Heart left ventricle (tissue), 16 donors: Measurements from ENCODE around the gene CDC27. TPM values are rescaled to one million over a fixed set of nuclear protein-coding genes. Genes with fewer than 3 reads are reported as not detected.
A peak's percentile ranks its signal among the peaks of the same experiment; 100 is the strongest.
"Not testable (repeated sequence)": the region's sequence is repeated elsewhere in the genome, so short reads cannot be mapped to it uniquely, and the experiment has no call there.

ENCODE experiments used
- ATAC-seq, 4 donors: fragments of 200-7000 bp; cut with Tn5 transposase; one replicate each; pipeline ENCODE4 v1.9.1; 2020 to 2022; ENCODE audit warnings: moderate library complexity in 4 of 4, mild to moderate bottlenecking in 3 of 4, moderate number of reproducible peaks in 1 of 4
- DNase-seq, 5 donors: peaks; one replicate each; pipeline ENCODE4 v3.0.0-alpha.2; 2020
- H3K27ac ChIP-seq, 12 donors: fragments of 200-600 bp; sonication (generic) in 4 of 12; one replicate each; pipeline versions ENCODE4 v1.5.0 to v1.8.0; 2016 to 2022; ENCODE audit warnings: mild to moderate bottlenecking in 2 of 12
- H3K27me3 ChIP-seq, 9 donors: fragments of 200-600 bp; sonication (generic) in 2 of 9; one replicate each; pipeline versions ENCODE4 v1.5.1 to v1.8.0; 2016 to 2022; ENCODE audit warnings: mild to moderate bottlenecking in 3 of 9
- H3K36me3 ChIP-seq, 9 donors: fragments of 200-600 bp; sonication (generic) in 2 of 9; one replicate each; pipeline versions ENCODE4 v1.5.0 to v1.8.0; 2018 to 2022; ENCODE audit warnings: mild to moderate bottlenecking in 2 of 9
- H3K4me1 ChIP-seq, 12 donors: fragments of 200-600 bp; sonication (generic) in 4 of 12; one replicate each; pipeline versions ENCODE4 v1.5.0 to v1.8.0; 2016 to 2022; ENCODE audit warnings: mild to moderate bottlenecking in 3 of 12
- H3K4me3 ChIP-seq, 12 donors: fragments of 200-600 bp; sonication (generic) in 4 of 12; one replicate each; pipeline versions ENCODE4 v1.5.0 to v1.8.0; 2017 to 2022; ENCODE audit warnings: mild to moderate bottlenecking in 9 of 12, moderate library complexity in 4 of 12
- H3K9me3 ChIP-seq, 12 donors: fragments of 200-600 bp; sonication (generic) in 4 of 12; one replicate each; pipeline versions ENCODE4 v1.5.0 to v1.8.0; 2016 to 2022; ENCODE audit warnings: mild to moderate bottlenecking in 1 of 12
- POLR2A ChIP-seq, 2 donors: fragments of 450-650 bp; IDR thresholded peaks; one replicate each; pipeline ENCODE4 v1.6.1; 2017; ENCODE audit warnings: antibody characterized with exemption in 2 of 2, mild to moderate bottlenecking in 2 of 2, moderate library complexity in 2 of 2
- WGBS, 4 donors: extraction: QIAGEN DNeasy Blood & Tissue Kit in 2 of 4; methylation state at CpG; one replicate each; pipeline versions ENCODE4 v1.1.5 to v1.1.7; 2013 to 2018; 5-methylcytosine and 5-hydroxymethylcytosine counted together
- intact Hi-C, 10 donors: fragments of 100-400 bp; cut with DNase I; formaldehyde crosslinking; loops; one replicate each; pipeline versions ENCODE4 v1.11.1 to v1.14.2; 2022
- polyA plus RNA-seq, 2 donors: library from polyadenylated mRNA; stranded (reverse); fragments of 200-250 nt; gene quantifications; one replicate each; pipeline ENCODE4 v1.2.3, GENCODE V29; 2013
- total RNA-seq, 9 donors: library from RNA; depleted of rRNA in 2 of 9; stranded (reverse); fragments of >200 nt in 2 of 9; fragmentation: NEBNext Ultra II Directional in 3 of 9; extraction: Animal tissue kit (Norgen Biotek cat#: 25700) in 3 of 9; gene quantifications; one replicate each; pipeline versions ENCODE4 v1.1.0 to v1.2.4, GENCODE V29; 2016 to 2023
- TF ChIP-seq, protein P1 (sequence below), 12 donors: fragments of 200-600 bp; sonication (generic) in 4 of 12; IDR thresholded peaks; one replicate each; pipeline versions ENCODE4 v1.5.0 to v1.8.0; 2018 to 2022; ENCODE audit warnings: antibody characterized with exemption in 12 of 12, mild to moderate bottlenecking in 5 of 12
- donor health status: ischemic (EF 13 %, LVEDD 7.1; RV severe dilation, severe dysfunction).
- donor health status: healthy with polysubstance abuse.
- donor health status: DM: no; HTN: yes; CAD: no.
- donor health status: DM: no; HTN: no; CAD: no.
- donor health status: ischemic (EF 25% LVEDD 6.9; RV normal size, moderate dysfunction).
- donor health status: ischemic (EF 25% LVEDD 5.7; RV mildly dilated, moderate dysfunction).
- donor health status: healthy.
- donor health status: DM: yes; HTN: yes; CAD: no.
- donor health status: ischemic (EF 35%, LVEDD 5.7; RV mildly dilated, moderate dysfunction).
- donor health status: nonischemic (EF 11% LVEDD 7.7; RV severe dilation, severe dysfunction).
- donor health status: DM: yes; HTN: yes; CAD: no.
- donor health status: PGD.
- donor health status: ischemic (EF 29% LVEDD 5.4; RV normal size, mild dysfunction).
- donor health status: nonischemic (EF 23%, LVEDD 6.1; RV moderate dilation, normal function).

The CDC27 gene
- total and polyA plus RNA-seq, 11 donors, result 10.4 to 110 (median 78.0) TPM

DNA sequence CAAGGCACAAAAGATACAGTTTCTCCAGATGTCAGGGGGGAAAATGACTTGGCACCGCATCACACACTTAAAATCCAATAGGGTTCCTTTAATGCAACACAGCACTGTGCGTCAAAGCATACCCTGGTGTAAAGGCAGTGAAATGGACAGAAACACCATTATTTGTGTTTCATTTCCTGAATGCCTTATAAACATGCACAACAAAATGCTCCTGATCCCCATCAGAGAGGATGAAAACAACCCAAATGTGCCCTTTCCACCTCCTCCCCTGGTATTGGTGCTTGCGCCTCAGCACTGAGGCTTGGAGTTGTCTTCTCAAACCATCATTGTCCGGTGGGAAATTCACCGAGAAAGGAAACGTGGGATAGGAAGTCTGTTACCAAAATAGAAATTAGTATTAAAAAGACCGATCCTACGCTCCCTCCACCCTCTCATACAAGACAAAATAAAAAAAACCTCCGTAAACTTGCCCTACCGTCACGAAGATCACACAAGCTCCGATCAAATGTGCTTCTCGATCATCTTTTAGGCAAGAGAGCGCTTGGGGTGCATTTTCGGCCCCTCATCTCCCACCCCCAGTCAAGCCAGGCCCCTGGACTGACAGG lies 722 bp downstream of the CDC27 start:
- ATAC-seq, result peak in 2 of 4 donors; percentile 3 to 12
- intact Hi-C loops, result loop anchor here in 2 of 10 donors (2.0 kb wide), 1 partner anchor 36 kb away; no protein-coding TSS in a partner anchor
- Histone ChIP-seq H3K36me3 (no peaks in the 10 kb centered on the region), H3K4me3 (peak overlapping the region; percentile 61 to 94 (median 84)), H3K4me1 (peaks cover 8 to 54% (median 42%) of the 10 kb centered on the region in 12 donors), H3K27ac (peak overlapping the region; percentile 90 to 99 (median 97)), H3K9me3 (no peaks in the 10 kb centered on the region), H3K27me3 (no peaks in the 10 kb centered on the region)
- DNase-seq, result no peak
- 0 to 1% (median 0%) methylated on average over 15 of the region's 15 CpGs for WGBS, 4 donors
- TF ChIP-seq, protein P1, sequence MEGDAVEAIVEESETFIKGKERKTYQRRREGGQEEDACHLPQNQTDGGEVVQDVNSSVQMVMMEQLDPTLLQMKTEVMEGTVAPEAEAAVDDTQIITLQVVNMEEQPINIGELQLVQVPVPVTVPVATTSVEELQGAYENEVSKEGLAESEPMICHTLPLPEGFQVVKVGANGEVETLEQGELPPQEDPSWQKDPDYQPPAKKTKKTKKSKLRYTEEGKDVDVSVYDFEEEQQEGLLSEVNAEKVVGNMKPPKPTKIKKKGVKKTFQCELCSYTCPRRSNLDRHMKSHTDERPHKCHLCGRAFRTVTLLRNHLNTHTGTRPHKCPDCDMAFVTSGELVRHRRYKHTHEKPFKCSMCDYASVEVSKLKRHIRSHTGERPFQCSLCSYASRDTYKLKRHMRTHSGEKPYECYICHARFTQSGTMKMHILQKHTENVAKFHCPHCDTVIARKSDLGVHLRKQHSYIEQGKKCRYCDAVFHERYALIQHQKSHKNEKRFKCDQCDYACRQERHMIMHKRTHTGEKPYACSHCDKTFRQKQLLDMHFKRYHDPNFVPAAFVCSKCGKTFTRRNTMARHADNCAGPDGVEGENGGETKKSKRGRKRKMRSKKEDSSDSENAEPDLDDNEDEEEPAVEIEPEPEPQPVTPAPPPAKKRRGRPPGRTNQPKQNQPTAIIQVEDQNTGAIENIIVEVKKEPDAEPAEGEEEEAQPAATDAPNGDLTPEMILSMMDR (IDR thresholded peaks at IDR 0.05), result no peak

DNA sequence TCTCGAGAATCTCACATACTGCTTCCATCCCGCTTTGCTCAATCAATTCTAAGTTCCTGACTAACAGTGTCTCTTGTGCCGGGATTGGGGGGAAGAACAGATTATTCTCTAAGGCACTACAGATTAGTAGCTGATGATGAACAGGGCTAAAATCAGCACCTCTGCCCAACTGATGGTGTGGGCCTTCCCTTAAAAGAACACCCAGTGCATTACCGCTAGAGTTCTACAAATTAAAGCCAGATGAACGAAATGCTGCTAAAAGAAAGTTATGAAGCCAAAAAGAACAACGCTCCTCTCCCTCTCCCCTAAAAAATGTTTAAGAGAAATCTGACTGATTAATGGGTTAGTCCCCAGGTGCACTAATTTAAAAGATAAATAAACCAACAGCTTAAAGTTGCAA lies 4.4 kb downstream of the CDC27 start:
- H3K4me3 ChIP-seq, result no peak overlapping the region
- no peaks in the 10 kb centered on the region for H3K9me3 ChIP-seq
- DNase-seq, result no peak
- peaks cover 0 to 22% (median 14%) of the 10 kb centered on the region in 9 donors for H3K36me3 ChIP-seq
- 29 to 45% (median 36%) methylated on average over 6 of the region's 6 CpGs for WGBS, 4 donors
- no peak overlapping the region for H3K27ac ChIP-seq
- intact Hi-C loops, result no loop called here
- ATAC-seq, result no peak
- H3K4me1 ChIP-seq, result peaks cover 8 to 79% (median 62%) of the 10 kb centered on the region in 12 donors
- no peaks in the 10 kb centered on the region for H3K27me3 ChIP-seq
- TF ChIP-seq, protein P1 (IDR thresholded peaks at IDR 0.05), result no peak
- TF ChIP-seq POLR2A (IDR thresholded peaks at IDR 0.05), result no peak

DNA sequence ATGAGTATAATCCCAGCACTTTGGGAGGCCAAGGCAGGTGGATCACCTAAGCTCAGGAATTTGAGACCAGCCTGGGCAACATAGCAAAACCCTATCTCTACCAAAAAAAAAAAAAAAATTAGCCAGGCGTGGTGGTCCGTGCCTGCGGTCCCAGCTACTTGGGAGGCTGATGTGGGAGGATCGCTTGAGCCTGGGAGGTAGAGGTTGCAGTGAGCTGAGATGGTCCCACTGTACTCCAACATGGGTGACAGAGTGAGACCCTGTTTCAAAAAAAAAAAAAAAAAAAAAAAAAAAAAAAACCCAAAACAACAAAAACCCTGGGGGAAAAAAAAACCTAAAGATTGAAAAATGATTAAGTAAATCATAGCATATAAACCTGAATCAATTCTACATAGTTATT lies 8.1 kb downstream of the CDC27 start:
- DNase-seq, ATAC-seq, H3K4me3 ChIP-seq, H3K9me3 ChIP-seq, intact Hi-C loops, H3K27ac ChIP-seq, H3K27me3 ChIP-seq: not testable (repeated sequence)
- H3K4me1 ChIP-seq, result peaks cover 0 to 87% (median 65%) of the 10 kb centered on the region in 12 donors
- 97 to 99% (median 98%) methylated on average over 4 of the region's 4 CpGs for WGBS, 4 donors
- peaks cover 0 to 56% (median 44%) of the 10 kb centered on the region in 9 donors for H3K36me3 ChIP-seq

DNA sequence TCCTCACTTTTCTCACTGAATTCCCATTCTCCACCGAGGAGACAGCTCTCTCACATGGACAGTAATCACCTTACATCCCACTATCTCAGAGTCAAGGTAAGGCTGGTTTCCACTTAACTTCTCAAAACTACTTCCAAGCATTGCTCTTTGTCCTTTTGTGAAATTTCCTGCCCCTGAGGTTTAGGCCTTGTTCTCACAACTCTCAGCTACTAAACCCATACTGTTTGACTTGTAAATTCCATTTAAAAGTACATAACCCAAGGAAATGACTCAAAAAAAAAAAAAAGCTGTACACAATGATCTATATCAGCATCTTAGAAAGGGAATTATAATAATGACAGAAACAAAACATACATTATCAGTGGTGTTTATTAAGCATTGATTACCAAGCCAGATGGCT lies 8.8 kb downstream of the CDC27 start:
- H3K36me3 ChIP-seq, result peaks cover 0 to 62% (median 46%) of the 10 kb centered on the region in 9 donors
- intact Hi-C loops, result no loop called here
- 76 to 88% (median 79%) methylated on average over 1 of the region's 1 CpG for WGBS, 4 donors

More for the DNA sequence above, 8.8 kb downstream of the CDC27 start:
- Histone ChIP-seq H3K4me1 (peaks cover 0 to 87% (median 61%) of the 10 kb centered on the region in 12 donors), H3K27ac (no peak overlapping the region), H3K27me3 (no peaks in the 10 kb centered on the region), H3K9me3 (no peaks in the 10 kb centered on the region), H3K4me3 (no peak overlapping the region)
- DNase-seq (no peak), ATAC-seq (no peak)
- TF ChIP-seq, protein P1 (IDR thresholded peaks at IDR 0.05), result no peak
- no peak for TF ChIP-seq POLR2A (IDR thresholded peaks at IDR 0.05)
